ENCODE results near the gene NUDT3.

Gene NUDT3

GRCh38 chr6:34346175-34347119 is 46.0 kb downstream of the NUDT3 start:
- no peak for DNase-seq (ENCODE audit: low read depth, low spot score)
- TF ChIP-seq, protein P1, sequence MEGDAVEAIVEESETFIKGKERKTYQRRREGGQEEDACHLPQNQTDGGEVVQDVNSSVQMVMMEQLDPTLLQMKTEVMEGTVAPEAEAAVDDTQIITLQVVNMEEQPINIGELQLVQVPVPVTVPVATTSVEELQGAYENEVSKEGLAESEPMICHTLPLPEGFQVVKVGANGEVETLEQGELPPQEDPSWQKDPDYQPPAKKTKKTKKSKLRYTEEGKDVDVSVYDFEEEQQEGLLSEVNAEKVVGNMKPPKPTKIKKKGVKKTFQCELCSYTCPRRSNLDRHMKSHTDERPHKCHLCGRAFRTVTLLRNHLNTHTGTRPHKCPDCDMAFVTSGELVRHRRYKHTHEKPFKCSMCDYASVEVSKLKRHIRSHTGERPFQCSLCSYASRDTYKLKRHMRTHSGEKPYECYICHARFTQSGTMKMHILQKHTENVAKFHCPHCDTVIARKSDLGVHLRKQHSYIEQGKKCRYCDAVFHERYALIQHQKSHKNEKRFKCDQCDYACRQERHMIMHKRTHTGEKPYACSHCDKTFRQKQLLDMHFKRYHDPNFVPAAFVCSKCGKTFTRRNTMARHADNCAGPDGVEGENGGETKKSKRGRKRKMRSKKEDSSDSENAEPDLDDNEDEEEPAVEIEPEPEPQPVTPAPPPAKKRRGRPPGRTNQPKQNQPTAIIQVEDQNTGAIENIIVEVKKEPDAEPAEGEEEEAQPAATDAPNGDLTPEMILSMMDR (IDR thresholded peaks at IDR 0.05; ENCODE audit: low read depth, low read length): no peak
- in situ Hi-C loops (cut with HindIII; ENCODE audit: low sequenced_read_pairs): no loop called here
- H3K4me3 ChIP-seq (ENCODE audit: low read depth, low read length): no peak overlapping the region

DNA sequence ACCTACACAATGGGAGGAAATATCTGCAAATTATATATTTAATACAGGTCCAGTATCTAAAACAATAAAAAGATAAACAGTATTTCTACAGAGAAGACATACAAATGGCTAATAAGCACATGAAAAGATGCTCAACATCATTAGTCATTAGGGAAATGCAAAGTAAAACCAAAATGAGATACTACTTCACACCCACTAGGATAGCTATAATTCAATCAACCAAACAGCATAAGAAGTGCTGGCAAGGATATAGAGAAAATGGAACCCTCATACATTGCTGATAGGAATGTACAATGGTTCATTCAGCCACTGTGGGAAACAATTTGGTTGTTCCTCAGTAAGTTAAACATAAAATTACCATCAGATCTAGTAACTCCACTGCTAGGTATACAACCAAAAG is 48.7 kb downstream of the NUDT3 start:
- no peak for DNase-seq (ENCODE audit: low read depth, low spot score)
- no peak overlapping the region for H3K4me3 ChIP-seq (ENCODE audit: low read depth, low read length)
- TF ChIP-seq, protein P1 (IDR thresholded peaks at IDR 0.05; ENCODE audit: low read depth, low read length): no peak
- in situ Hi-C loops (cut with HindIII; ENCODE audit: low sequenced_read_pairs): no loop called here

DNA sequence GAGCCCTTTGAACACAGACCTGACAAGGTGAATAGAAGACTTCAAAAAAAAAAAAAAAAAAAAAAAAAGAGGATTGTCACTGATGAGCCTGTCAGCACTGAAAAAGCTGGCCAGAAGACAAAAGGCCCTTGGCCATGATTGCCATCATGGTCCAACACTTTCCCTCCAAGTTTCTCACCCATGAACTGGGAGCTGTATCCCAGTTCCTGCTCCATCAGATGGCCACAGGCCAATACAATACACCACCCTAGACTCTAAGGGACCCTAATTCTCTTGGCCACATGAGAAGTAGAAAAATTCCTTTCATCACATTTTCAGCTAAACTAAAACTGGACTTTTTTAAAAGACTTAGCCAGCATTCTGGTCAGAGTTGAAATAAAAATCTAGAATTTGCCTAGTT is 50.2 kb downstream of the NUDT3 start:
- TF ChIP-seq, protein P1 (IDR thresholded peaks at IDR 0.05; ENCODE audit: low read depth, low read length): no peak
- no peak for DNase-seq (ENCODE audit: low read depth, low spot score)
- in situ Hi-C loops (cut with HindIII; ENCODE audit: low sequenced_read_pairs): no loop called here
- no peak overlapping the region for H3K4me3 ChIP-seq (ENCODE audit: low read depth, low read length)

DNA sequence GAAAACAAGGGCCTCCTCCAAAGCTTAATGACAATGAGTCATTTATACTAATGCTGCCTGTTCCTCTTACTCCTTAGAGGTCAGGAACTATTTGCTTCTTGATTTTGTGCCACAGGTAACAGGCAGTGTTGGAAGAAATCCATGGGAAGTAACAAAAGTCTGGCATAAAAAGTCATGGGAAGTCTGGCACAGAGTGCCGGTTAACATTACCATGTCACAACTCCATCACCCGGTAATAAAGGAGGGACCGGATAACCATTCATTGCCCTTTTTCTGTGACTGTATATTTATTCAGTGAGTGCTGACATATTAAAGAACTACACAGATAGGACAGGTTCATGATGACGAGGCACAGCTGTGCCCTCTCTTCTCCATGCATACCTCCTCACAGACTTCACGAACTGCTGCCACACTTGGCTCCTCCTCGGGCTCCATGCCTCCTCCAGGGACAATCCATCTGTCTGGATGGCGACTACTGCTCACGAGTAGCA is 50.9 kb downstream of the NUDT3 start:
- in situ Hi-C loops (cut with HindIII; ENCODE audit: low sequenced_read_pairs): no loop called here
- TF ChIP-seq, protein P1 (IDR thresholded peaks at IDR 0.05; ENCODE audit: low read depth, low read length): no peak

DNA sequence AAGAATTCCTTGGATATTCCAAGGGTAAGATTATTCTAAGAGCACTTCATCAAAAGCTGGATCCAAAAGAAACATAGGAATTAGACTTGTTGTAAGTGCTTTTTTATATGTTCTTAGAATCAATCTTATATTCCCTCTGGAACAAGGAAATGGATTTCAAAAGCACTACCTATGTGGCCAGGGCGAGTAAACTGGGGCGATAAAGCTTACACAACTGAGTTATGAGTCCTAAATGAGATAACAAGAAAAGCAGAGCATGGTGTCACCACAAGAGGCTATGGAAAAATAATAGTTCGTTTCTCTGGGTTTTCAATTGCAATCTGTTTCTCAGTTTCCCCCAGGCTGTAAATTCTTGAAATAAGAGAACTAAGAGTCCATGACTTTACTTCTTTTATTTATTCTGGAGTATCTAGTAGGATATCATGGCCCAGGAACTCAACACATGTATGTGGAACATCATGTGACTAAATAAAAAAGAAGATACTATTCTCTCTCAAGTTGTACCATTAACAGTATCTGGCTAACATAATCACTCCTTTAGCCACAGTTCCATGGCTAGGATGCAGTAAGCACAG is 51.5 kb downstream of the NUDT3 start:
- in situ Hi-C loops (cut with HindIII; ENCODE audit: low sequenced_read_pairs): no loop called here
- no peak for DNase-seq (ENCODE audit: low read depth, low spot score)
- TF ChIP-seq, protein P1 (IDR thresholded peaks at IDR 0.05; ENCODE audit: low read depth, low read length): no peak
- no peak overlapping the region for H3K4me3 ChIP-seq (ENCODE audit: low read depth, low read length)

More for the DNA sequence above, 50.9 kb downstream of the NUDT3 start:
- DNase-seq (ENCODE audit: low read depth, low spot score): peak; percentile 60
- H3K4me3 ChIP-seq (ENCODE audit: low read depth, low read length): no peak overlapping the region

- TF ChIP-seq, protein P1 (IDR thresholded peaks at IDR 0.05; ENCODE audit: low read depth, low read length): no peak
- H3K4me3 ChIP-seq (ENCODE audit: low read depth, low read length): no peak overlapping the region
- no peak for DNase-seq (ENCODE audit: low read depth, low spot score)
- in situ Hi-C loops (cut with HindIII; ENCODE audit: low sequenced_read_pairs): no loop called here
These were observed 52.1 kb downstream of the NUDT3 start for GRCh38 chr6:34340394-34340793.

Data from astrocyte of the spinal cord (primary cell).